ENCODE results near the gene PRXL2A.

PRXL2A gene

DNA sequence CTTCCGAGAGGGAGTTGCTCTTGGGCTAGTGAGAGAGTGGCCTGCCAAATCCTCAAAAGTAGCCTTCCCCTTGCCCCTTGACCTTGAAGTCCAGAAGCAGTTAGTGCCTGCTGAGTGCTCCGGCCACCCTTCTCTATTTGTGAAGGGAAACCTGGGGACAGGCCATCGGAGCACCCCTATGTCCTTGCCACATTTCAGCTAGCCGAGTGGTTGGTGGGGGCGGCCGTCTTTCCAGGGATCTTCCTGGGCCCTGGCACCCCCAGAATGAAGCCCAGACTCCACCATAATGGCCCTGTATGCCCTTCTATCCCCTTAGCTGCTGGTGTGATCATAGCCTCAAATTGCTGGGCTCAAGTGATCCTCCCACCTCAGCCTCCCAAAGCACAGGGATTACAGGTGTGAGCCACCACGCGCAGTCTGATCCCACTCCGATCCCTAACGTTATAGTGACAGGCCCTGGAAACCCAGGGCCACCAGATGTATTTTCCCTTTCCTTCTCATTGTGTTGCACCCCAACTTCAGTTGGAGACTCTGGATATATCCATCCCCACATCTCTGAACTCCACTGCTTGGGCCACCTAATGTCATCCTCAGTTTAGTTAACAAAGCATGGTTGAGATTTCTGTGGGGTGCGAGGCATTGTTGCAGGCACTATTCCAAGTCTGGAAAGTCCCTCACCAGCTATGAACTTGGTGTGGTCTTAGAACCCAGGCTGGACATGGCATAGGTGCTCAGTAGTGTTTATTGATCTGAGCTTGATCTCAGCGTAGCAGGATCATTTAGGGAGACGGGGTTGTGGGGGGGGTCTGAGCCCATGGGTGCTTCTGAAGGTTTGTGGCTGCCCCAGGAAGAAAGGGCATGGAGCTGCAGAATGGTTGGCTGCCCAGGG lies 47.4 kb downstream of the PRXL2A start:
- no peak for DNase-seq (ENCODE audit: low read depth)
- TF ChIP-seq POLR2A (IDR thresholded peaks at IDR 0.05; ENCODE audit: extremely low read depth, insufficient read length): no peak
- TF ChIP-seq, protein P1, sequence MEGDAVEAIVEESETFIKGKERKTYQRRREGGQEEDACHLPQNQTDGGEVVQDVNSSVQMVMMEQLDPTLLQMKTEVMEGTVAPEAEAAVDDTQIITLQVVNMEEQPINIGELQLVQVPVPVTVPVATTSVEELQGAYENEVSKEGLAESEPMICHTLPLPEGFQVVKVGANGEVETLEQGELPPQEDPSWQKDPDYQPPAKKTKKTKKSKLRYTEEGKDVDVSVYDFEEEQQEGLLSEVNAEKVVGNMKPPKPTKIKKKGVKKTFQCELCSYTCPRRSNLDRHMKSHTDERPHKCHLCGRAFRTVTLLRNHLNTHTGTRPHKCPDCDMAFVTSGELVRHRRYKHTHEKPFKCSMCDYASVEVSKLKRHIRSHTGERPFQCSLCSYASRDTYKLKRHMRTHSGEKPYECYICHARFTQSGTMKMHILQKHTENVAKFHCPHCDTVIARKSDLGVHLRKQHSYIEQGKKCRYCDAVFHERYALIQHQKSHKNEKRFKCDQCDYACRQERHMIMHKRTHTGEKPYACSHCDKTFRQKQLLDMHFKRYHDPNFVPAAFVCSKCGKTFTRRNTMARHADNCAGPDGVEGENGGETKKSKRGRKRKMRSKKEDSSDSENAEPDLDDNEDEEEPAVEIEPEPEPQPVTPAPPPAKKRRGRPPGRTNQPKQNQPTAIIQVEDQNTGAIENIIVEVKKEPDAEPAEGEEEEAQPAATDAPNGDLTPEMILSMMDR (IDR thresholded peaks at IDR 0.05; ENCODE audit: low read depth, low read length): no peak
- TF ChIP-seq MYC (IDR thresholded peaks at IDR 0.05; ENCODE audit: low read depth, low read length): no peak
- TF ChIP-seq, protein P2, sequence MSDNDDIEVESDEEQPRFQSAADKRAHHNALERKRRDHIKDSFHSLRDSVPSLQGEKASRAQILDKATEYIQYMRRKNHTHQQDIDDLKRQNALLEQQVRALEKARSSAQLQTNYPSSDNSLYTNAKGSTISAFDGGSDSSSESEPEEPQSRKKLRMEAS (IDR thresholded peaks at IDR 0.05; ENCODE audit: low read depth, low read length): no peak
- H3K4me3 ChIP-seq (ENCODE audit: low read depth, low read length): peak overlapping the region; percentile 82

DNA sequence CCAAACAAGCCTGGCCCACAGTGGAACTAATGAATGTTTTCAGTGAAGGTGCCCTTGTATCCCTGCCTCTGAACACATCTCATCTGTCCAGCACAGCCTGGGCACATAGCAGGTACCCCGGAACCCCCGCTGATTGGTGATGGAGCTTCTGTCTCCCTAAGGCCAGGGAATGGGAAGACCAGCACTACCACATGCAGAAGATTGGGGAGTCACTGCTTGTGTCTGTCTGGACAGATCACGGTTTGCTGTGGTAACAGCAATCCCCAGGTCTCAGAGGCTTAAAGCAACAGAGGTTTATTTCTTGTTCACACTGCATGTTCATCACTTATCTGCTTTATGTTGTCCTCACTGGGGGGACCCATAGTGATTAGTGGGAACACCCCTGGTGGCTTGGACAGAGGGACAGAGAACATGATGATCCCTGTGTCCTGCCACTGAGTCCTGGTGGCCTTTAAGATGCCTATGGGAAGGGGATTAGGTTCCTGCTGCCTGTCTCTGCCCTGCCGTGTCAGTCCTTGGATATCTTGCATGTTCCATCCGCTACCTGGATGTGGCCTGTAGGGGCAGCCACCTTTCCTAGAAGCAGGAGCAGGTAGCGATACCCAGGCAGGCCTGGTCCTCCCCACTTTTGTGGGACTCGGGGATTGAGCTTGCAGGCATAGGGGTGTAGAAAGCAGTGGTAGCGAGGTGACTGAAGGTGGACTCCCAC lies 49.4 kb downstream of the PRXL2A start:
- no peak for DNase-seq (ENCODE audit: low read depth)
- TF ChIP-seq, protein P2 (IDR thresholded peaks at IDR 0.05; ENCODE audit: low read depth, low read length): no peak
- no peak for TF ChIP-seq POLR2A (IDR thresholded peaks at IDR 0.05; ENCODE audit: extremely low read depth, insufficient read length)

DNA sequence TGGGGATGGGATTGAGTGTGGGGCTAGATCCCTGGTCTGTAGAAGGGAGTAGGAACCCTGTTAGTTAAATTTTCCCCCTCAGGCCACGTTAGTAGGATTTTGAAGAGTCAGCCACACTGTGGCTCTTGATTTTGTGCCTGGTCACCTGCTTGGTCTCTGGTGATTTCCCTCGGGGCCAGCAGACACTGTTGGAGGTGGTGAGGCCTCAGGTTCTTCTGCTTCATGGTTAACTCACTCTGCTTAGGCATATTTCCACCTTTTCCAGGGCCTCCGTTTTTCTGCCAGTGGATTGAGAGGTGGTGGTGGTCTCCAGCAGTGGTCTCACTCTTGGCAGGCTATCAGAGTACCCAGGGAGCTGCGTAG lies 49.9 kb downstream of the PRXL2A start:
- TF ChIP-seq, protein P2 (IDR thresholded peaks at IDR 0.05; ENCODE audit: low read depth, low read length): no peak
- TF ChIP-seq, protein P1 (IDR thresholded peaks at IDR 0.05; ENCODE audit: low read depth, low read length): no peak
- TF ChIP-seq MYC (IDR thresholded peaks at IDR 0.05; ENCODE audit: low read depth, low read length): no peak
- TF ChIP-seq POLR2A (IDR thresholded peaks at IDR 0.05; ENCODE audit: extremely low read depth, insufficient read length): no peak
- no peak for DNase-seq (ENCODE audit: low read depth)
- H3K4me3 ChIP-seq (ENCODE audit: low read depth, low read length): no peak overlapping the region

More for the DNA sequence above, 49.4 kb downstream of the PRXL2A start:
- H3K4me3 ChIP-seq (ENCODE audit: low read depth, low read length): no peak overlapping the region

DNA sequence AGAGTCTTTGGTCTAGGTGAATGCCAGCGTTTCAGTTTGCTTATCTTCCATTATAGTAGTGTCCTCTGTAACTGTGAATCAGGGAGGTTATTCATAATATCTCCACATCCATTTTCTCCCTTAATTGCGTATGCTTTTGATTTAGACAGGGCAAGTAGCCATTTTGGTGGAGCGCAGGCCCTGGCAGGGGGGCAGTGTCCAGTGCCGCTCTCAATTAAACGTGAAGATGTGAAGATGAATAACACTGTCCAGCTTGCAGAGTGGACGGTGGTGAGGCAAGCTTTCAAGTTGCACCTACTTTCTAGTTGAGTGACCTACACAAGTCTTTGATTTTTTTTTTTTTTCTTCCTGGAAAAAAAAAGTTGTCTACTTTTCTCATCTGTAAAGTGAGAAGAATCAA lies 50.3 kb downstream of the PRXL2A start:
- H3K4me3 ChIP-seq (ENCODE audit: low read depth, low read length): no peak overlapping the region
- TF ChIP-seq, protein P2 (IDR thresholded peaks at IDR 0.05; ENCODE audit: low read depth, low read length): no peak
- TF ChIP-seq MYC (IDR thresholded peaks at IDR 0.05; ENCODE audit: low read depth, low read length) (no peak), POLR2A (IDR thresholded peaks at IDR 0.05; ENCODE audit: extremely low read depth, insufficient read length) (no peak)
- TF ChIP-seq, protein P1 (IDR thresholded peaks at IDR 0.05; ENCODE audit: low read depth, low read length): no peak
- no peak for DNase-seq (ENCODE audit: low read depth)

DNA sequence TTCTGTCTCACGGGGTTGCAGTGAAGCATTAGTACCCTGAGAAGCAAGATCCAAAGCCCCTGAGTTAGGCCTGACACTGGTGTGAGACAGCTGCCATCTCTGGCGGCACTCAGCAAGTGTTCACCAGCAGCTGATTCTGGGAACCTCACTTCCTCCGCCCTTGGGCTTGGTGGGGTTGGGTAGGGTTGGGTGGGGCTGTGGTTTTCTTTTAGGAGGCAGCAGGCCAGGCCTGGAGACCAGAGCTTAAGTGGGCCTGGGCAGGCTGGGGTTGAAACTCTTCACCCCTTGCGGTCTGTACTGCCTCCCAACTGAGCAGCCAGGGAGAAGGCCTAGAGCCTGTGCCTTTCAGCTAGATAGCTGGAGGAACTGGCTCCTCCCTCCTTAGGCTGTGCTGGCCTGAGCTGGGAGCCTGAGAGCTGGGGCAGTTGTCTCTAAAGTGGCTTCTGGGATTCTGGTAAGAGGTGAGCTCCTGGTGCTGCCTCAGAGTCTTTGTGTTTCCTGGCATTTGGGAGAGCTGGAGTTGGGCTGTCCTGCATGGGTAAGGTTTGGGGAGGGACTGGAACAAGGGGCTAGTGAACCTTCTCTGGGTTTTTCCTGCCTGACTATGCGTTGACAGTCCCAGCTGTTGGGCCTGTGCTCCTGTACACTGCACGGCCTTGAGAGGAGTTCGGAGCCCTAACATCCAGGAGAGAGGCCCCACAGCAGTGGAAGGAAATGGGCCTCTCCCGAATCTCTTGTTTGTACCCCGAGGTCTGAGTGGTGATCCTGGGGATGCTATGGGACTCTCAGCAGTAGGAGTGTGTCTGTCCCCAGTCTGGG lies 50.9 kb downstream of the PRXL2A start:
- peak; percentile 96 for DNase-seq (ENCODE audit: low read depth)
- peak overlapping the region; percentile 23 for H3K4me3 ChIP-seq (ENCODE audit: low read depth, low read length)
- TF ChIP-seq, protein P2 (IDR thresholded peaks at IDR 0.05; ENCODE audit: low read depth, low read length): peak; percentile 55
- TF ChIP-seq POLR2A (IDR thresholded peaks at IDR 0.05; ENCODE audit: extremely low read depth, insufficient read length): no peak
- peak; percentile 24; the same call in 1 of the 2 replicates for TF ChIP-seq MYC (IDR thresholded peaks at IDR 0.05; ENCODE audit: low read depth, low read length)
- TF ChIP-seq, protein P1 (IDR thresholded peaks at IDR 0.05; ENCODE audit: low read depth, low read length): no peak
